Endodermal cell (in vitro differentiated cells): ENCODE results near the gene FAM83E. TPM values are rescaled to one million over a fixed set of nuclear protein-coding genes. Genes with fewer than 3 reads are reported as not detected.

Experiments
- DNase-seq: peaks from one replicate; pipeline ENCODE4 v3.0.0-alpha.2; 2017
- H3K27ac ChIP-seq: 2 replicates; pipeline ENCODE4 v1.5.1; 2013; ENCODE audit warnings: mild to moderate bottlenecking, low read depth, low read length, moderate library complexity
- H3K27me3 ChIP-seq: 2 replicates; pipeline ENCODE4 v1.6.1; 2013; ENCODE audit warnings: mild to moderate bottlenecking, low read length, moderate library complexity; ENCODE audit not compliant: insufficient read depth, control insufficient read depth, poor library complexity, severe bottlenecking
- H3K36me3 ChIP-seq: 2 replicates; pipeline ENCODE4 v1.7.0; 2013; ENCODE audit warnings: mild to moderate bottlenecking, low read length, moderate library complexity; ENCODE audit not compliant: control insufficient read depth, insufficient read depth
- H3K4me1 ChIP-seq: one replicate; pipeline ENCODE4 v1.7.0; 2013; ENCODE audit warnings: low read length; ENCODE audit not compliant: control insufficient read depth, insufficient read depth
- H3K4me3 ChIP-seq: 2 replicates; pipeline ENCODE4 v1.5.1; 2013; ENCODE audit warnings: mild to moderate bottlenecking, low read length, moderate library complexity
- H3K9ac ChIP-seq: 2 replicates; pipeline ENCODE4 v1.6.1; 2013; ENCODE audit warnings: mild to moderate bottlenecking, low read length, moderate library complexity; ENCODE audit not compliant: poor library complexity, severe bottlenecking; ENCODE audit errors: extremely low read depth
- H3K9me3 ChIP-seq: 2 replicates; pipeline ENCODE4 v1.6.1; 2013; ENCODE audit warnings: mild to moderate bottlenecking, low read length, moderate library complexity; ENCODE audit not compliant: control insufficient read depth
- H3K27ac Mint-ChIP-seq: 2 replicates; pipeline ENCODE4 v1.8.0; 2020; ENCODE audit warnings: mixed read lengths
- H3K27me3 Mint-ChIP-seq: 2 replicates; pipeline ENCODE4 v1.8.0; 2021; ENCODE audit warnings: mild to moderate bottlenecking, mixed read lengths; ENCODE audit not compliant: insufficient read depth
- H3K36me3 Mint-ChIP-seq: 2 replicates; pipeline ENCODE4 v1.8.0; 2020; ENCODE audit warnings: low read depth, mixed read lengths
- H3K4me1 Mint-ChIP-seq: 2 replicates; pipeline ENCODE4 v1.8.0; 2020; ENCODE audit warnings: mixed read lengths
- H3K4me3 Mint-ChIP-seq: 2 replicates; pipeline ENCODE4 v1.8.0; 2020; ENCODE audit warnings: mild to moderate bottlenecking, moderate library complexity, mixed read lengths
- H3K9me3 Mint-ChIP-seq: 2 replicates; pipeline ENCODE4 v1.8.0; 2020; ENCODE audit warnings: mild to moderate bottlenecking, mixed read lengths
- WGBS, 2 experiments: methylation state at CpG; one replicate each; pipeline versions ENCODE4 v1.1.5 to v1.1.7; 2013; ENCODE audit warnings: missing lambda C conversion rate in 2 of 2, mixed read lengths in 1 of 2; ENCODE audit not compliant: insufficient coverage in 1 of 2, insufficient read length in 1 of 2; 5-methylcytosine and 5-hydroxymethylcytosine counted together
- total RNA-seq, 2 donors: library from RNA; stranded (reverse); fragmentation: NEBNext Ultra II Directional in 1 of 2; extraction: Animal tissue kit (Norgen Biotek cat#: 25700) in 1 of 2; gene quantifications; 2 replicates in 1 of 2; 3 replicates in 1 of 2; pipeline ENCODE4 v1.2.1, GENCODE V29; 2021
- TF ChIP-seq, protein P1 (sequence below): fragments of 200-600 bp; sonication (generic); conservative IDR thresholded peaks from 2 replicates; pipeline ENCODE4 v1.5.0; 2021; ENCODE audit warnings: antibody characterized with exemption, mild to moderate bottlenecking

FAM83E gene
- total RNA-seq, 2 donors from 2014 or later, result 4.4 to 5.7 TPM

DNA sequence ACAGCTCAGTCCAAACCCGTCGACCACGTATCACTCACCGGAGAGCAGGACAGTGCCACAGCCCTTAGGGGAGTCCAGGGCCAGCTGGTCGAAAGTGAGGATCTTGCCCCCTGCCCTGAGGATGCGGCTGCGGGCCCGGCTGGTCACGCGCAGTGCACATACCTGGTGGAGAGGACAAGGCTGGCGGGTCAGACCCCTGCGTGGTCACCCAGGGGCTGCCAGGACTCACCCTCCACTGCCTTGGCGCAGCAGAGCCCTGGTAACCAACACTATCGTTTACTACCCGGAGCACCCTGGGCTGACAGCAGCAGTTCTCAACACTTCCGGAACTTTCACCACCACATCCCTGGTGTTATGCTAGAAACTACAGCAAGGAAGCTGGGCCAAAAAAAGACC lies 1.2 kb upstream of the FAM83E start:
- Histone ChIP-seq H3K36me3 (peaks cover 33% of the 10 kb centered on the region), H3K4me1 (peaks cover 27% of the 10 kb centered on the region), H3K27ac (no peak overlapping the region), H3K9me3 (no peaks in the 10 kb centered on the region), H3K4me3 (peak overlapping the region; percentile 100), H3K9ac (peak overlapping the region; percentile 15), H3K27me3 (no peaks in the 10 kb centered on the region)
- peak overlapping the region; percentile 99 for H3K4me3 Mint-ChIP-seq
- H3K36me3 Mint-ChIP-seq, result peaks cover 34% of the 10 kb centered on the region
- DNase-seq, result no peak
- no peaks in the 10 kb centered on the region for H3K9me3 Mint-ChIP-seq
- WGBS, 2 experiments, result 85 to 94% methylated on average over 10 to 16 of the region's 16 CpGs
- peak overlapping the region; percentile 97 for H3K27ac Mint-ChIP-seq
- H3K4me1 Mint-ChIP-seq, result peaks cover 33% of the 10 kb centered on the region
- H3K27me3 Mint-ChIP-seq, result no peaks in the 10 kb centered on the region
- TF ChIP-seq, protein P1, sequence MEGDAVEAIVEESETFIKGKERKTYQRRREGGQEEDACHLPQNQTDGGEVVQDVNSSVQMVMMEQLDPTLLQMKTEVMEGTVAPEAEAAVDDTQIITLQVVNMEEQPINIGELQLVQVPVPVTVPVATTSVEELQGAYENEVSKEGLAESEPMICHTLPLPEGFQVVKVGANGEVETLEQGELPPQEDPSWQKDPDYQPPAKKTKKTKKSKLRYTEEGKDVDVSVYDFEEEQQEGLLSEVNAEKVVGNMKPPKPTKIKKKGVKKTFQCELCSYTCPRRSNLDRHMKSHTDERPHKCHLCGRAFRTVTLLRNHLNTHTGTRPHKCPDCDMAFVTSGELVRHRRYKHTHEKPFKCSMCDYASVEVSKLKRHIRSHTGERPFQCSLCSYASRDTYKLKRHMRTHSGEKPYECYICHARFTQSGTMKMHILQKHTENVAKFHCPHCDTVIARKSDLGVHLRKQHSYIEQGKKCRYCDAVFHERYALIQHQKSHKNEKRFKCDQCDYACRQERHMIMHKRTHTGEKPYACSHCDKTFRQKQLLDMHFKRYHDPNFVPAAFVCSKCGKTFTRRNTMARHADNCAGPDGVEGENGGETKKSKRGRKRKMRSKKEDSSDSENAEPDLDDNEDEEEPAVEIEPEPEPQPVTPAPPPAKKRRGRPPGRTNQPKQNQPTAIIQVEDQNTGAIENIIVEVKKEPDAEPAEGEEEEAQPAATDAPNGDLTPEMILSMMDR, result no peak

DNA sequence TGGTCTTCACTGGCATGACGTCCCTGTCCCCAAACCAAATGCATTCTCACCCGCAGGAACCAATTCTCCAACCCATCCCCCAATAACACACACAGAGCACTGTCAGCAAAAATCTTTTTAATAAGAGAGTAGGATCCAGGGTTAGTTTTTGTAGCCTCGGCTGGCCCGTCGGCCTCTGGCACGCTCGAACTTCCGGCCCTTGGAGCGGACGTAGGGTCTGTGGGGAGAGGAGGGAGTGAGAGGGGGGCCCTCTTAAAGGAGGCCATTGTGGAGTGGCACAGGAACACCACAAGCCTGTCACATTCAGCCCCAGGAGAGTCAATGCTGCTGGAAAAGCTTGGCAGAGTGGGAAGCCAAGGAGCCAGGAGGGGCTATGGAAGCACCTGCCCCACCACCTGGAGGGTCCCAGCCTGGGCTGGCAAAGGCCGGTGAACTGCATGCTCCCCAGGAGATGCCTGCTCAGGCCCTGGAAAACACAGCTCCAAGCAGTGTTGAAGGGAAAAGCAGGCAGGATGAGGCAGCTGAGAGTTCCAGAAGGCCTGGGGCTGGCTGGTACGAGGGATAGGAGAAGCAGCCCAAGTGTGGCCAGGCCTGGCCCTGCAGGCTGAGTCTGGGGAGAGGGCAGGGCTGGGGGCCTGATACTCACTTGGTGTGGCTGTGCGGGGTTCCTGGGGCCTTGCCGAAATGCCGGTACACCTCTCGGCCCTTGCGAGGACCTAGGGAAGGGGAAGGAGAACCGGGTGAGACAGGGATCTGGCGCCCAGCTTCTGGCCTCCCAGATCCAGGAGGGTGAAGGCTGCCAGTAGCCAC lies 560 bp upstream of the FAM83E start:
- WGBS, 2 experiments, result 89 to 94% methylated on average over 9 to 18 of the region's 19 CpGs

DNA sequence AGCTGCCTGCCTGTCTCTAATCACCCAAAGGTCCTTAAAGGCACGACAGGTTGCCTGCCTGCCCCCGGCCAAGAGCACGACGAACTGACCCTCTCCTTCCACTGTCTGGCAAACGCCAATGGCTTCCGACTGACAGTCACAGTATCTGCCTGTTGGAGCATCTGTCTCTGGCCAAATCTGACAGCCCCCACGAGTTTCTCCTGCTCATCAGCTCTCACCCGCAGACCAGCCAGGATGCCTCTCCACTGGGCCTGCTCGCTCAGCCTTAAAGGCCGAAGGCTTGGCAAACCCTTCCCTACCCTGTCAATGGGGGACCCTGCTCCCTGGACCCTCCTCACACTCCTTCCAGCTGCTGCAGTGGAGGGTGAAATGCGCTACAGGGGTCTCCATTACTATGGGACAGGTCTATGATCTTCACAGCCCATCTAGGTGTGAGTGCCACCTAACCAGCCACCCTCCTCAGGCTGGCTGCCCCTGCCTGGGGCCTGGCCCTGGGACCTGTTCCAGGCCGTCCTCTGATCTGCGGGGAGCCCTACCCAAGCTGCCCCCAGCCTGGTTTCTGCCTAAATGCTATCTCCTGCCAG lies 932 bp downstream of the FAM83E start:
- Histone ChIP-seq H3K27me3 (no peaks in the 10 kb centered on the region), H3K4me1 (peaks cover 27% of the 10 kb centered on the region), H3K4me3 (no peak overlapping the region), H3K9ac (peak overlapping the region; percentile 15), H3K9me3 (no peaks in the 10 kb centered on the region), H3K36me3 (peaks cover 33% of the 10 kb centered on the region), H3K27ac (peak overlapping the region; percentile 57)
- peak; percentile 64 for DNase-seq
- Mint-ChIP-seq H3K4me1 (peaks cover 28% of the 10 kb centered on the region), H3K4me3 (peak overlapping the region; percentile 99), H3K27me3 (no peaks in the 10 kb centered on the region), H3K36me3 (peaks cover 34% of the 10 kb centered on the region), H3K9me3 (no peaks in the 10 kb centered on the region), H3K27ac (peak overlapping the region; percentile 97)
- TF ChIP-seq, protein P1, result no peak
- WGBS, 2 experiments, result 84 to 94% methylated on average over 12 to 13 of the region's 13 CpGs

More for the DNA sequence above, 560 bp upstream of the FAM83E start:
- Mint-ChIP-seq H3K36me3 (peaks cover 34% of the 10 kb centered on the region), H3K27me3 (no peaks in the 10 kb centered on the region), H3K9me3 (no peaks in the 10 kb centered on the region), H3K4me3 (peak overlapping the region; percentile 99), H3K27ac (peak overlapping the region; percentile 97), H3K4me1 (peaks cover 33% of the 10 kb centered on the region)
- Histone ChIP-seq H3K4me1 (peaks cover 27% of the 10 kb centered on the region), H3K9me3 (no peaks in the 10 kb centered on the region), H3K27ac (peak overlapping the region; percentile 12), H3K36me3 (peaks cover 33% of the 10 kb centered on the region), H3K4me3 (no peak overlapping the region), H3K9ac (peak overlapping the region; percentile 17), H3K27me3 (no peaks in the 10 kb centered on the region)
- DNase-seq, result peak; percentile 69
- TF ChIP-seq, protein P1, result no peak
